Lung (tissue), 12 donors: ENCODE results near the gene GBP7. TPM values are rescaled to one million over a fixed set of nuclear protein-coding genes. Genes with fewer than 3 reads are reported as not detected.
A peak's percentile ranks its signal among the peaks of the same experiment; 100 is the strongest.

Source experiments
- ATAC-seq: fragments of 200-7000 bp; cut with Tn5 transposase; one replicate; pipeline ENCODE4 v1.9.1; 2020; ENCODE audit warnings: moderate number of reproducible peaks; ENCODE audit not compliant: insufficient read depth, low FRiP score
- DNase-seq, 3 donors: peaks; one replicate each; pipeline ENCODE4 v3.0.0-alpha.2; 2013 to 2017
- H3K27ac ChIP-seq, 2 donors: one replicate each; pipeline ENCODE4 v1.5.1; 2013; ENCODE audit warnings: mild to moderate bottlenecking in 2 of 2, moderate library complexity in 2 of 2, control low read depth in 1 of 2, inconsistent platforms in 1 of 2, low read depth in 1 of 2, low read length in 1 of 2
- H3K27me3 ChIP-seq, 3 donors: one replicate each; pipeline ENCODE4 v1.5.1; 2013; ENCODE audit warnings: low read length in 2 of 3; ENCODE audit not compliant: control insufficient read depth in 3 of 3, insufficient read depth in 3 of 3
- H3K36me3 ChIP-seq, 4 donors: one replicate each; pipeline ENCODE4 v1.5.1; 2013; ENCODE audit warnings: low read length in 4 of 4, mild to moderate bottlenecking in 1 of 4, moderate library complexity in 1 of 4; ENCODE audit not compliant: control insufficient read depth in 4 of 4, insufficient read depth in 4 of 4
- H3K4me1 ChIP-seq, 5 donors: one replicate each; pipeline ENCODE4 v1.5.1; 2013; ENCODE audit warnings: low read length in 5 of 5, mild to moderate bottlenecking in 2 of 5, moderate library complexity in 1 of 5; ENCODE audit not compliant: control insufficient read depth in 5 of 5, insufficient read depth in 5 of 5
- H3K4me3 ChIP-seq: one replicate; pipeline ENCODE4 v1.5.1; 2013; ENCODE audit warnings: mild to moderate bottlenecking, control low read depth, moderate library complexity
- H3K9ac ChIP-seq, 2 donors: one replicate each; pipeline ENCODE4 v1.5.1; 2013; ENCODE audit warnings: low read length in 2 of 2, control low read depth in 1 of 2; ENCODE audit not compliant: insufficient read depth in 1 of 2
- H3K9me3 ChIP-seq, 4 donors: one replicate each; pipeline ENCODE4 v1.5.1; 2013; ENCODE audit warnings: low read length in 3 of 4, mild to moderate bottlenecking in 1 of 4, moderate library complexity in 1 of 4; ENCODE audit not compliant: control insufficient read depth in 4 of 4, insufficient read depth in 3 of 4
- CTCF ChIP-seq: IDR thresholded peaks from 2 replicates; pipeline ENCODE4 v1.5.1; 2012; ENCODE audit warnings: mild to moderate bottlenecking; ENCODE audit errors: control extremely low read depth, extremely low read depth
- WGBS, 2 donors: extraction: QIAGEN DNeasy Blood & Tissue Kit; methylation state at CpG; one replicate each; pipeline ENCODE4 v1.1.7; 2013; 5-methylcytosine and 5-hydroxymethylcytosine counted together
- polyA plus RNA-seq, 2 donors: library from polyadenylated mRNA; stranded (reverse); fragments of 200-250 nt; gene quantifications; one replicate each; pipeline ENCODE4 v1.2.1, GENCODE V29; 2013
- total RNA-seq, 2 donors: library from RNA; depleted of rRNA in 1 of 2; stranded (reverse); fragments of >200 nt in 1 of 2; gene quantifications; one replicate each; pipeline ENCODE4 v1.2.1, GENCODE V29; 2014 to 2021
- donor health status: control.
- donor health status: control.
- donor health status: Bipolar disorder and iron deficiency.
- donor health status: healthy.
- donor health status: DM: yes; HTN: yes; CAD: no.

Gene GBP7
- total and polyA plus RNA-seq, 4 donors, result 0.01 to 0.09 TPM; not detected in 2

GRCh38 chr1:89166705-89167104, 9.1 kb downstream of the GBP7 start:
- Histone ChIP-seq H3K4me3 (no peak overlapping the region), H3K27me3 (no peaks in the 10 kb centered on the region), H3K4me1 (peaks cover 0 to 8% (median 0%) of the 10 kb centered on the region in 5 donors), H3K9me3 (no peaks in the 10 kb centered on the region), H3K36me3 (no peaks in the 10 kb centered on the region), H3K27ac (no peak overlapping the region), H3K9ac (no peak overlapping the region)
- peak in 1 of 3 donors; percentile 2 for DNase-seq
- 65 to 69% methylated on average over 1 of the region's 1 CpG for WGBS, 2 donors
- ATAC-seq, result no peak
- no peak for TF ChIP-seq CTCF

GRCh38 chr1:89165811-89166210, 10.0 kb downstream of the GBP7 start:
- Histone ChIP-seq H3K27me3 (no peaks in the 10 kb centered on the region), H3K27ac (no peak overlapping the region), H3K36me3 (no peaks in the 10 kb centered on the region), H3K4me3 (no peak overlapping the region), H3K9ac (no peak overlapping the region), H3K4me1 (peaks cover 0 to 8% (median 0%) of the 10 kb centered on the region in 5 donors), H3K9me3 (no peaks in the 10 kb centered on the region)
- TF ChIP-seq CTCF, result no peak
- DNase-seq (no peak), ATAC-seq (no peak)
- WGBS, 2 donors, result 94% methylated on average over 5 of the region's 5 CpGs

GRCh38 chr1:89151047-89151446, 24.8 kb downstream of the GBP7 start:
- H3K9ac ChIP-seq, result no peak overlapping the region
- H3K27me3 ChIP-seq, result no peaks in the 10 kb centered on the region
- TF ChIP-seq CTCF, result no peak
- H3K4me1 ChIP-seq, result no peaks in the 10 kb centered on the region
- peaks cover 0 to 1% (median 0%) of the 10 kb centered on the region in 4 donors for H3K9me3 ChIP-seq
- no peak for ATAC-seq
- H3K4me3 ChIP-seq, result no peak overlapping the region
- no peaks in the 10 kb centered on the region for H3K36me3 ChIP-seq
- DNase-seq, result no peak
- WGBS, 2 donors, result 13 to 47% methylated on average over 1 of the region's 1 CpG
- no peak overlapping the region for H3K27ac ChIP-seq

GRCh38 chr1:89149976-89150375, 25.8 kb downstream of the GBP7 start:
- 88 to 89% methylated on average over 3 of the region's 3 CpGs for WGBS, 2 donors
- H3K4me3 ChIP-seq, result no peak overlapping the region
- H3K9ac ChIP-seq, result no peak overlapping the region

More at GRCh38 chr1:89149976-89150375, 25.8 kb downstream of the GBP7 start:
- Histone ChIP-seq H3K4me1 (no peaks in the 10 kb centered on the region), H3K9me3 (peaks cover 0 to 1% (median 0%) of the 10 kb centered on the region in 4 donors), H3K27me3 (no peaks in the 10 kb centered on the region), H3K36me3 (no peaks in the 10 kb centered on the region), H3K27ac (no peak overlapping the region)
- ATAC-seq (no peak), DNase-seq (no peak)
- no peak for TF ChIP-seq CTCF
